SK-N-SH (cell line): ENCODE data around the gene TTLL12. TPM values are rescaled to one million over a fixed set of nuclear protein-coding genes. Genes with fewer than 3 reads are reported as not detected.

Experiments used
- CTCF ChIA-PET: fragments of 300-600, 350-600 bp; formaldehyde crosslinking; extraction: SDS; loops from one replicate; lab custom pipeline; 2021; lab: Yijun Ruan, JAX
- POLR2A ChIA-PET: fragments of 350-600 bp; sonication (Branson Sonifier 250); formaldehyde crosslinking; extraction: SDS; loops from one replicate; lab custom pipeline; 2020; ENCODE audit warnings: antibody characterized with exemption, inconsistent platforms; lab: Yijun Ruan, JAX
- DNase-seq: peaks from one replicate; pipeline ENCODE4 v3.0.0; 2012
- H2AFZ ChIP-seq: fragments of 200-600 bp; sonication (generic); 2 replicates; pipeline ENCODE4 v1.8.1; 2016; ENCODE audit warnings: antibody characterized with exemption, mild to moderate bottlenecking, low read depth
- H3F3A ChIP-seq: fragments of 200-600 bp; sonication (generic); replicated peaks from 2 replicates; pipeline ENCODE3; 2016; ENCODE audit warnings: antibody characterized with exemption, mild to moderate bottlenecking; ENCODE audit not compliant: insufficient read depth
- H3K27ac ChIP-seq, 2 experiments: fragments of 200-500 bp in 1 of 2; fragments of 200-600 bp in 1 of 2; sonication (Bioruptor generic) in 1 of 2; sonication (generic), shearing (Covaris generic) in 1 of 2; 2 replicates each; pipeline versions ENCODE4 v1.5.1 to v1.6.1; 2014 to 2016; ENCODE audit warnings: low read depth in 2 of 2, inconsistent platforms in 1 of 2, low read length in 1 of 2, mild to moderate bottlenecking in 1 of 2, mixed read lengths in 1 of 2
- H3K27me3 ChIP-seq: fragments of 200-600 bp; sonication (generic), shearing (Covaris generic); 2 replicates; pipeline ENCODE4 v1.6.1; 2016; ENCODE audit warnings: mixed run types; ENCODE audit not compliant: insufficient read depth
- H3K36me3 ChIP-seq, 2 experiments: fragments of 200-500 bp in 1 of 2; fragments of 200-600 bp in 1 of 2; sonication (Bioruptor generic) in 1 of 2; sonication (generic) in 1 of 2; replicated peaks in 1 of 2; 2 replicates each; pipeline versions ENCODE3 to v1.5.1; 2014 to 2016; ENCODE audit warnings: low read length in 1 of 2, mild to moderate bottlenecking in 1 of 2; ENCODE audit not compliant: insufficient read depth in 2 of 2, control insufficient read depth in 1 of 2
- H3K4me1 ChIP-seq, 2 experiments: fragments of 200-500 bp in 1 of 2; fragments of 200-600 bp in 1 of 2; sonication (Bioruptor generic) in 1 of 2; sonication (generic), shearing (Covaris generic) in 1 of 2; 2 replicates each; pipeline versions ENCODE4 v1.5.1 to v1.6.1; 2014 to 2016; ENCODE audit warnings: low read depth in 1 of 2, low read length in 1 of 2, mixed run types in 1 of 2; ENCODE audit not compliant: insufficient read depth in 2 of 2, control insufficient read depth in 1 of 2
- H3K4me2 ChIP-seq: fragments of 200-600 bp; sonication (generic), shearing (Covaris generic); 2 replicates; pipeline ENCODE4 v1.6.1; 2017; ENCODE audit warnings: mixed run types
- H3K4me3 ChIP-seq, 2 experiments: fragments of 200-500 bp in 1 of 2; fragments of 200-600 bp in 1 of 2; sonication (Bioruptor generic) in 1 of 2; sonication (generic), shearing (Covaris generic) in 1 of 2; 2 replicates each; pipeline versions ENCODE4 v1.5.1 to v1.8.1; 2014 to 2016; ENCODE audit warnings: low read depth in 2 of 2, inconsistent platforms in 1 of 2, low read length in 1 of 2, mild to moderate bottlenecking in 1 of 2, mixed read lengths in 1 of 2, moderate library complexity in 1 of 2
- H3K79me2 ChIP-seq: fragments of 200-600 bp; sonication (generic); 2 replicates; pipeline ENCODE4 v1.8.1; 2017; ENCODE audit warnings: mild to moderate bottlenecking; ENCODE audit not compliant: insufficient read depth
- H3K9ac ChIP-seq: fragments of 200-600 bp; sonication (generic); 2 replicates; pipeline ENCODE4 v1.6.1; 2017; ENCODE audit warnings: mixed run types
- H3K9me2 ChIP-seq: fragments of 200-600 bp; sonication (generic); 2 replicates; pipeline ENCODE4 v1.6.1; 2017; ENCODE audit warnings: mixed run types
- H3K9me3 ChIP-seq: fragments of 200-600 bp; sonication (generic); 2 replicates; pipeline ENCODE4 v1.6.1; 2017; ENCODE audit warnings: mixed run types, mild to moderate bottlenecking, moderate library complexity
- H4K20me1 ChIP-seq: fragments of 200-600 bp; sonication (generic); 2 replicates; pipeline ENCODE4 v1.6.1; 2017; ENCODE audit warnings: mild to moderate bottlenecking, mixed run types; ENCODE audit not compliant: insufficient read depth
- CTCF ChIP-seq: fragments of 200-600 bp; sonication (generic); IDR thresholded peaks from 2 replicates; pipeline ENCODE4 v1.6.1; 2017; ENCODE audit warnings: antibody characterized with exemption, mild to moderate bottlenecking, moderate library complexity
- ELF1 ChIP-seq: IDR thresholded peaks from 2 replicates; pipeline ENCODE4 v1.4.0; 2012
- FOXJ3 ChIP-seq: sonication (generic); formaldehyde crosslinking; IDR thresholded peaks from 2 replicates; pipeline ENCODE4 v1.5.1; 2020; ENCODE audit warnings: mild to moderate bottlenecking, missing genetic modification reagents
- FOXM1 ChIP-seq: IDR thresholded peaks from 2 replicates; pipeline ENCODE4 v1.4.0; 2012; ENCODE audit warnings: low read depth, mild to moderate bottlenecking
- IRF3 ChIP-seq: fragments of 150-350 bp; IDR thresholded peaks from 2 replicates; pipeline ENCODE4 v1.6.1; 2016; ENCODE audit warnings: mild to moderate bottlenecking, low read depth, low read length
- JUND ChIP-seq: IDR thresholded peaks from 2 replicates; pipeline ENCODE4 v1.4.0; 2012
- MXI1 ChIP-seq: IDR thresholded peaks from 2 replicates; pipeline ENCODE4 v1.6.1; 2012; ENCODE audit warnings: mild to moderate bottlenecking, low read depth, low read length, improper control_type of control experiment
- NFIC ChIP-seq: IDR thresholded peaks from 2 replicates; pipeline ENCODE4 v1.4.0; 2012; ENCODE audit warnings: borderline replicate concordance
- NRF1 ChIP-seq: IDR thresholded peaks from 2 replicates; pipeline ENCODE4 v1.6.1; 2012; ENCODE audit warnings: low read depth, mild to moderate bottlenecking, low read length
- POLR2AphosphoS5 ChIP-seq: IDR thresholded peaks from 2 replicates; pipeline ENCODE4 v1.6.1; 2012; ENCODE audit warnings: low read depth, low read length
- RAD21 ChIP-seq: IDR thresholded peaks from 2 replicates; pipeline ENCODE4 v1.6.1; 2012; ENCODE audit warnings: mild to moderate bottlenecking, low read length
- RCOR1 ChIP-seq: fragments of 150-350 bp; IDR thresholded peaks from 2 replicates; pipeline ENCODE4 v1.6.1; 2017; ENCODE audit warnings: antibody characterized with exemption, low read length
- RFX5 ChIP-seq: IDR thresholded peaks from 2 replicates; pipeline ENCODE4 v1.6.1; 2012; ENCODE audit warnings: mild to moderate bottlenecking, improper control_type of control experiment, low read length
- SIN3A ChIP-seq: IDR thresholded peaks from 2 replicates; pipeline ENCODE4 v1.6.1; 2012; ENCODE audit warnings: low read depth, mild to moderate bottlenecking, low read length, moderate library complexity, borderline replicate concordance
- TAF1 ChIP-seq: IDR thresholded peaks from 2 replicates; pipeline ENCODE4 v1.6.1; 2012; ENCODE audit warnings: low read depth, mild to moderate bottlenecking, low read length, moderate library complexity, borderline replicate concordance
- TCF12 ChIP-seq: IDR thresholded peaks from 2 replicates; pipeline ENCODE4 v1.4.0; 2012
- WGBS: methylation state at CpG from one replicate; pipeline ENCODE4 v1.1.6; 2017; ENCODE audit warnings: low lambda C conversion rate; 5-methylcytosine and 5-hydroxymethylcytosine counted together
- polyA plus RNA-seq, 3 experiments: library from polyadenylated mRNA; depleted of rRNA; stranded (reverse); fragments of >200 nt; gene quantifications; 2 replicates each; pipeline ENCODE4 v1.2.3, GENCODE V29; 2012
- TF ChIP-seq, protein P1 (sequence below): IDR thresholded peaks from 2 replicates; pipeline ENCODE4 v1.4.0; 2012; ENCODE audit warnings: low read depth, borderline replicate concordance
- TF ChIP-seq, protein P2 (sequence below): IDR thresholded peaks from 2 replicates; pipeline ENCODE4 v1.6.1; 2012; ENCODE audit warnings: mild to moderate bottlenecking, low read depth, low read length, moderate library complexity
- TF ChIP-seq, protein P3 (sequence below): IDR thresholded peaks from 2 replicates; pipeline ENCODE4; 2012

TTLL12 gene
- polyA plus RNA-seq, 1 of the 3 experiments (the other 2 are of a cell fraction): 11.5 TPM

GRCh38 chr22:43128928-43129424 lies 58.0 kb downstream of the TTLL12 start:
- Histone ChIP-seq H3K4me2 (no peak overlapping the region), H3K4me3 (no peak overlapping the region), H2AFZ (no peak overlapping the region), H3K9me2 (no peaks in the 10 kb centered on the region), H3K4me1 (no peaks in the 10 kb centered on the region), H3K36me3 (peaks cover 0 to 2% of the 10 kb centered on the region in 2 experiments), H3K9me3 (no peaks in the 10 kb centered on the region), H3F3A (no peaks in the 10 kb centered on the region), H3K9ac (no peak overlapping the region), H3K27me3 (no peaks in the 10 kb centered on the region), H3K27ac (no peak overlapping the region), H3K79me2 (no peaks in the 10 kb centered on the region), H4K20me1 (no peaks in the 10 kb centered on the region)
- POLR2A ChIA-PET: no interaction called here
- no peak for DNase-seq
- CTCF ChIA-PET: no interaction called here
- WGBS: 80% methylated on average over 16 of the region's 20 CpGs
- TF ChIP-seq RFX5 (no peak), TCF12 (no peak), ELF1 (no peak), CTCF (no peak), JUND (no peak), NRF1 (no peak)
- TF ChIP-seq, protein P1, sequence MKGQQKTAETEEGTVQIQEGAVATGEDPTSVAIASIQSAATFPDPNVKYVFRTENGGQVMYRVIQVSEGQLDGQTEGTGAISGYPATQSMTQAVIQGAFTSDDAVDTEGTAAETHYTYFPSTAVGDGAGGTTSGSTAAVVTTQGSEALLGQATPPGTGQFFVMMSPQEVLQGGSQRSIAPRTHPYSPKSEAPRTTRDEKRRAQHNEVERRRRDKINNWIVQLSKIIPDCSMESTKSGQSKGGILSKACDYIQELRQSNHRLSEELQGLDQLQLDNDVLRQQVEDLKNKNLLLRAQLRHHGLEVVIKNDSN: no peak
- TF ChIP-seq, protein P2, sequence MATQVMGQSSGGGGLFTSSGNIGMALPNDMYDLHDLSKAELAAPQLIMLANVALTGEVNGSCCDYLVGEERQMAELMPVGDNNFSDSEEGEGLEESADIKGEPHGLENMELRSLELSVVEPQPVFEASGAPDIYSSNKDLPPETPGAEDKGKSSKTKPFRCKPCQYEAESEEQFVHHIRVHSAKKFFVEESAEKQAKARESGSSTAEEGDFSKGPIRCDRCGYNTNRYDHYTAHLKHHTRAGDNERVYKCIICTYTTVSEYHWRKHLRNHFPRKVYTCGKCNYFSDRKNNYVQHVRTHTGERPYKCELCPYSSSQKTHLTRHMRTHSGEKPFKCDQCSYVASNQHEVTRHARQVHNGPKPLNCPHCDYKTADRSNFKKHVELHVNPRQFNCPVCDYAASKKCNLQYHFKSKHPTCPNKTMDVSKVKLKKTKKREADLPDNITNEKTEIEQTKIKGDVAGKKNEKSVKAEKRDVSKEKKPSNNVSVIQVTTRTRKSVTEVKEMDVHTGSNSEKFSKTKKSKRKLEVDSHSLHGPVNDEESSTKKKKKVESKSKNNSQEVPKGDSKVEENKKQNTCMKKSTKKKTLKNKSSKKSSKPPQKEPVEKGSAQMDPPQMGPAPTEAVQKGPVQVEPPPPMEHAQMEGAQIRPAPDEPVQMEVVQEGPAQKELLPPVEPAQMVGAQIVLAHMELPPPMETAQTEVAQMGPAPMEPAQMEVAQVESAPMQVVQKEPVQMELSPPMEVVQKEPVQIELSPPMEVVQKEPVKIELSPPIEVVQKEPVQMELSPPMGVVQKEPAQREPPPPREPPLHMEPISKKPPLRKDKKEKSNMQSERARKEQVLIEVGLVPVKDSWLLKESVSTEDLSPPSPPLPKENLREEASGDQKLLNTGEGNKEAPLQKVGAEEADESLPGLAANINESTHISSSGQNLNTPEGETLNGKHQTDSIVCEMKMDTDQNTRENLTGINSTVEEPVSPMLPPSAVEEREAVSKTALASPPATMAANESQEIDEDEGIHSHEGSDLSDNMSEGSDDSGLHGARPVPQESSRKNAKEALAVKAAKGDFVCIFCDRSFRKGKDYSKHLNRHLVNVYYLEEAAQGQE: no peak

DNA sequence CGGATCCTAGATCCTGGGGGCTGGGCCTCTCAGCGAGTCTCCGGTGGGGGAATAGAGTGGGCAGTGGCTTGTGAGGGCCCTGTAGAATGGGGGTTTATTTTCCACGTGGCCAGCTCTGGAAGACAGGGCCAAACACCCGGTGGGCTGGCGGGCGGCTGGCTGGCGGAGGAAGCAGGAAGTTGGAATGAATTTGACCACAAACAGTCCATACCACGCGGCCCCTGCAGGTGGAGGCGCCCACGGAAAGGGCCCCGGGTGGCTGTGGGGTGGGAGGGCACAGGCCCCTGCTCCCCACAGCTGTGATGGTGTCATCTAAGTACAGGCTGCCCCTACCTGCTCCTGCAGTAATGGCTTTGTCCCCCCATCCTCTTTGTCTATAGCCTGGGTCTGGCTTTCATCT lies 58.8 kb downstream of the TTLL12 start:
- Histone ChIP-seq H3K9ac (no peak overlapping the region), H3K27ac (no peak overlapping the region), H3K27me3 (no peaks in the 10 kb centered on the region), H3K79me2 (no peaks in the 10 kb centered on the region), H2AFZ (no peak overlapping the region), H3F3A (no peaks in the 10 kb centered on the region), H3K36me3 (peaks cover 0 to 2% of the 10 kb centered on the region in 2 experiments), H3K4me1 (no peaks in the 10 kb centered on the region), H3K4me3 (no peak overlapping the region), H3K9me3 (no peaks in the 10 kb centered on the region), H3K4me2 (no peak overlapping the region), H3K9me2 (no peaks in the 10 kb centered on the region), H4K20me1 (no peaks in the 10 kb centered on the region)
- no peak for DNase-seq
- ChIA-PET CTCF (no interaction called here), POLR2A (no interaction called here)
- 93% methylated on average over 11 of the region's 13 CpGs for WGBS
- no peak for TF ChIP-seq SIN3A
- TF ChIP-seq JUND: no peak
- TF ChIP-seq RAD21: no peak
- no peak for TF ChIP-seq CTCF
- no peak for TF ChIP-seq RCOR1
- TF ChIP-seq MXI1: no peak
- TF ChIP-seq, protein P3, sequence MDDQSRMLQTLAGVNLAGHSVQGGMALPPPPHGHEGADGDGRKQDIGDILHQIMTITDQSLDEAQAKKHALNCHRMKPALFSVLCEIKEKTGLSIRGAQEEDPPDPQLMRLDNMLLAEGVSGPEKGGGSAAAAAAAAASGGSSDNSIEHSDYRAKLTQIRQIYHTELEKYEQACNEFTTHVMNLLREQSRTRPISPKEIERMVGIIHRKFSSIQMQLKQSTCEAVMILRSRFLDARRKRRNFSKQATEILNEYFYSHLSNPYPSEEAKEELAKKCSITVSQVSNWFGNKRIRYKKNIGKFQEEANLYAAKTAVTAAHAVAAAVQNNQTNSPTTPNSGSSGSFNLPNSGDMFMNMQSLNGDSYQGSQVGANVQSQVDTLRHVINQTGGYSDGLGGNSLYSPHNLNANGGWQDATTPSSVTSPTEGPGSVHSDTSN: no peak
- no peak for TF ChIP-seq NFIC
- no peak for TF ChIP-seq FOXJ3 (CRISPR knock-in tag)
- TF ChIP-seq TAF1: no peak
- no peak for TF ChIP-seq IRF3
- no peak for TF ChIP-seq POLR2AphosphoS5
- TF ChIP-seq FOXM1: no peak
